ENCODE data around the gene DCPS.

- TF ChIP-seq POLR2A (IDR thresholded peaks at IDR 0.05) (no peak), CTCF (IDR thresholded peaks at IDR 0.05) (no peak), POLR2AphosphoS5 (IDR thresholded peaks at IDR 0.05) (no peak), EP300 (IDR thresholded peaks at IDR 0.05) (no peak)
Measured at GRCh38 chr11:126357969-126358762, 54.3 kb downstream of the DCPS start.

Data from sigmoid colon (tissue), 4 donors.